ENCODE data around the gene RLN1. TPM values are rescaled to one million over a fixed set of nuclear protein-coding genes. Genes with fewer than 3 reads are reported as not detected.

RLN1 gene
- total RNA-seq, 2 experiments from 2014 or later: 1.2 to 2.3 TPM

DNA sequence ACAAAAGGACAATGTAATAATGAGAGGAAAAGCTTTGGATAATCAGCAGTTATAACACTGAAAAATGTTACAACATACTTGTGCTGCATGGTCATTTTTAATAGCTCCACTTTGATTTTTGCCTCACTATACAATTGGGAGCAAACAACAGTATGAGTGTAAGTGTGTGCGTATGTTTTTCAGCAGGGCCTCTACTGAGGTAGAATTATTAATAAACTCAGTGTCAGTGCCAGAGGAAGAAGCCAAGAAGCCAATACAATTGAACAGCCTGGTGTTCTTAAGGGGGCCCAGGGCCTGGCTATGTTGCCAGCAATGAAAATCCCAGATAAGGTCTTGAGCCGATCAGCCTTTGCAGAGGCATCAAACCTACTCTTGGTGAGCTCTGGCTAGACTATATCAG, 16.1 kb upstream of the RLN1 start:
- no peaks in the 10 kb centered on the region for H3K36me3 ChIP-seq (ENCODE audit: insufficient read depth, low read length)
- no peak overlapping the region for H3K27ac ChIP-seq (ENCODE audit: low read depth, low read length, poor library complexity, severe bottlenecking)
- no peaks in the 10 kb centered on the region for H3K9me2 ChIP-seq (ENCODE audit: insufficient read depth, low read length)
- TF ChIP-seq, protein P1, sequence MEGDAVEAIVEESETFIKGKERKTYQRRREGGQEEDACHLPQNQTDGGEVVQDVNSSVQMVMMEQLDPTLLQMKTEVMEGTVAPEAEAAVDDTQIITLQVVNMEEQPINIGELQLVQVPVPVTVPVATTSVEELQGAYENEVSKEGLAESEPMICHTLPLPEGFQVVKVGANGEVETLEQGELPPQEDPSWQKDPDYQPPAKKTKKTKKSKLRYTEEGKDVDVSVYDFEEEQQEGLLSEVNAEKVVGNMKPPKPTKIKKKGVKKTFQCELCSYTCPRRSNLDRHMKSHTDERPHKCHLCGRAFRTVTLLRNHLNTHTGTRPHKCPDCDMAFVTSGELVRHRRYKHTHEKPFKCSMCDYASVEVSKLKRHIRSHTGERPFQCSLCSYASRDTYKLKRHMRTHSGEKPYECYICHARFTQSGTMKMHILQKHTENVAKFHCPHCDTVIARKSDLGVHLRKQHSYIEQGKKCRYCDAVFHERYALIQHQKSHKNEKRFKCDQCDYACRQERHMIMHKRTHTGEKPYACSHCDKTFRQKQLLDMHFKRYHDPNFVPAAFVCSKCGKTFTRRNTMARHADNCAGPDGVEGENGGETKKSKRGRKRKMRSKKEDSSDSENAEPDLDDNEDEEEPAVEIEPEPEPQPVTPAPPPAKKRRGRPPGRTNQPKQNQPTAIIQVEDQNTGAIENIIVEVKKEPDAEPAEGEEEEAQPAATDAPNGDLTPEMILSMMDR (conservative IDR thresholded peaks at IDR 0.05; ENCODE audit: low read length): no peak
- no peak for TF ChIP-seq EZH2phosphoT487 (IDR thresholded peaks at IDR 0.05; ENCODE audit: borderline replicate concordance, low read depth, low read length)
- intact Hi-C loops (cut with micrococcal nuclease; ENCODE audit: unreplicated experiment): no loop called here
- CTCF ChIA-PET (ENCODE audit: unreplicated experiment): no interaction called here
- peaks cover 4% of the 10 kb centered on the region for H3K4me1 ChIP-seq (ENCODE audit: insufficient read depth, low read length, poor library complexity, severe bottlenecking)
- no peak overlapping the region for H2AFZ ChIP-seq (ENCODE audit: low read length)
- no TSS peak for BruUV-seq (replicated peaks)
- H3K4me3 ChIP-seq (ENCODE audit: low read depth, low read length, poor library complexity, severe bottlenecking): no peak overlapping the region
- H3K79me2 ChIP-seq (ENCODE audit: insufficient read depth, low read depth, low read length): no peaks in the 10 kb centered on the region
- no peak overlapping the region for H3K4me2 ChIP-seq (ENCODE audit: low read length)
- no peaks in the 10 kb centered on the region for H3K9me3 ChIP-seq (ENCODE audit: low read length)
- H4K20me1 ChIP-seq (ENCODE audit: insufficient read depth, low read length): no peaks in the 10 kb centered on the region
- POLR2A ChIA-PET: interaction anchor here (0.7 kb wide), 1 partner anchor 606 kb away, joined by 3 read pairs; no protein-coding TSS in a partner anchor
- DNase-seq (ENCODE audit: low spot score): no peak

DNA sequence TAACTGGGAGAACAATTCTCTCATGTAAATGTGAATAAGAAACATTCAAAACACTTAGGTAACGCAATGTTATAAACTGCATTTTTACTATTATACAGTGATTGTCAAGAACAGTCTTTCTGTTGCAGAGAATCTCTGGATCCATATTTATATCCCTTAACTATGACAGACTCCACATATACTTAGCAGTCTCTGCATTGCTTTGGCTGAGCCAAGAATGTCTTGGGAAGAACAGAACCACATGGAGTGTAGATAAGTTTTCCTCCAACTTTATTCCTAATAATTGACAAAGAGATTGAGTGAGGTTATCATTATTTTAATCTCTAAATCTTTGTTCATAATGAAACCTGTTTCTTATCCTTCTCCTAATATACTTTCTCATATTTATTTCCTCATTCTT, 15.6 kb upstream of the RLN1 start:
- no peak overlapping the region for H3K4me3 ChIP-seq (ENCODE audit: low read depth, low read length, poor library complexity, severe bottlenecking)
- TF ChIP-seq EZH2phosphoT487 (IDR thresholded peaks at IDR 0.05; ENCODE audit: borderline replicate concordance, low read depth, low read length): no peak
- TF ChIP-seq, protein P1 (conservative IDR thresholded peaks at IDR 0.05; ENCODE audit: low read length): no peak
- no peak overlapping the region for H2AFZ ChIP-seq (ENCODE audit: low read length)
- ChIA-PET CTCF (ENCODE audit: unreplicated experiment) (no interaction called here), POLR2A (interaction anchor here (0.7 kb wide), 1 partner anchor 605 kb away, joined by 3 read pairs; no protein-coding TSS in a partner anchor)
- intact Hi-C loops (cut with micrococcal nuclease; ENCODE audit: unreplicated experiment): no loop called here
- H3K27ac ChIP-seq (ENCODE audit: low read depth, low read length, poor library complexity, severe bottlenecking): no peak overlapping the region
- H4K20me1 ChIP-seq (ENCODE audit: insufficient read depth, low read length): no peaks in the 10 kb centered on the region
- H3K79me2 ChIP-seq (ENCODE audit: insufficient read depth, low read depth, low read length): no peaks in the 10 kb centered on the region
- H3K4me2 ChIP-seq (ENCODE audit: low read length): no peak overlapping the region
- peaks cover 4% of the 10 kb centered on the region for H3K4me1 ChIP-seq (ENCODE audit: insufficient read depth, low read length, poor library complexity, severe bottlenecking)
- no peaks in the 10 kb centered on the region for H3K9me2 ChIP-seq (ENCODE audit: insufficient read depth, low read length)
- BruUV-seq (replicated peaks): no TSS peak
- no peaks in the 10 kb centered on the region for H3K36me3 ChIP-seq (ENCODE audit: insufficient read depth, low read length)
- DNase-seq (ENCODE audit: low spot score): no peak
- no peaks in the 10 kb centered on the region for H3K9me3 ChIP-seq (ENCODE audit: low read length)

DNA sequence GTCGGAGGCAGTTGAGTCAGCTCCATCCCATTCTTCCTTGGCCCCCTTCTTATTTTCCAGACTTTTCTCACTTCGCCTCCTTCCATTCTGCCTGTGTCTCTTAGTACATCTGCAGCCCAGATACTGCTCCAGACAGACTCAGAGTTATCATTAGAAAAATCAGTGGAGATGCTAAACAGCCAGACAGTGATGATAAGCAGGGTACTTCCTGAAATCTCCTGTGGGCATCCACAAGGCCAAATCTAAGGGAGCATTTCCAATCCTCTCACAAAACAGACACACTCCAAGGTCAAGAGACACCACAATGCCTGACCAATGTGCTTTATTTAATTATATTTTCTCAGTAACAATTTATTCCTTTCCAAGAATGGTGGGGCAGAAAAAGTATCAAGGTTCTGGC, 14.5 kb upstream of the RLN1 start:
- H3K4me3 ChIP-seq (ENCODE audit: low read depth, low read length, poor library complexity, severe bottlenecking): no peak overlapping the region
- H4K20me1 ChIP-seq (ENCODE audit: insufficient read depth, low read length): no peaks in the 10 kb centered on the region
- no peak for DNase-seq (ENCODE audit: low spot score)
- no peaks in the 10 kb centered on the region for H3K9me3 ChIP-seq (ENCODE audit: low read length)
- H2AFZ ChIP-seq (ENCODE audit: low read length): no peak overlapping the region
- H3K4me2 ChIP-seq (ENCODE audit: low read length): no peak overlapping the region
- ChIA-PET CTCF (ENCODE audit: unreplicated experiment) (no interaction called here), POLR2A (no interaction called here)
- H3K79me2 ChIP-seq (ENCODE audit: insufficient read depth, low read depth, low read length): no peaks in the 10 kb centered on the region
- intact Hi-C loops (cut with micrococcal nuclease; ENCODE audit: unreplicated experiment): no loop called here
- H3K9me2 ChIP-seq (ENCODE audit: insufficient read depth, low read length): no peaks in the 10 kb centered on the region
- BruUV-seq (replicated peaks): no TSS peak
- TF ChIP-seq, protein P1 (conservative IDR thresholded peaks at IDR 0.05; ENCODE audit: low read length): no peak
- no peak for TF ChIP-seq EZH2phosphoT487 (IDR thresholded peaks at IDR 0.05; ENCODE audit: borderline replicate concordance, low read depth, low read length)
- H3K4me1 ChIP-seq (ENCODE audit: insufficient read depth, low read length, poor library complexity, severe bottlenecking): peaks cover 4% of the 10 kb centered on the region
- H3K27ac ChIP-seq (ENCODE audit: low read depth, low read length, poor library complexity, severe bottlenecking): no peak overlapping the region
- no peaks in the 10 kb centered on the region for H3K36me3 ChIP-seq (ENCODE audit: insufficient read depth, low read length)
